T-helper 2 cell treated with Interferon-gamma antibody and Interleukin-4, amounts not matched to agents 100 ng/mL and 5 ng/mL, for 36 hours (primary cell): ENCODE data around the gene ILDR2. TPM values are rescaled to one million over a fixed set of nuclear protein-coding genes. Genes with fewer than 3 reads are reported as not detected.

Experiments
- intact Hi-C: fragments of 100-400 bp; cut with micrococcal nuclease; formaldehyde crosslinking; loops from one replicate; pipeline ENCODE4 v1.15.1; 2023
- total RNA-seq: library from RNA; stranded (reverse); gene quantifications from 2 replicates; pipeline ENCODE4 v1.2.3, GENCODE V29; 2022

Gene ILDR2
- total RNA-seq, 1 donor from 2014 or later = 8.5 TPM

DNA sequence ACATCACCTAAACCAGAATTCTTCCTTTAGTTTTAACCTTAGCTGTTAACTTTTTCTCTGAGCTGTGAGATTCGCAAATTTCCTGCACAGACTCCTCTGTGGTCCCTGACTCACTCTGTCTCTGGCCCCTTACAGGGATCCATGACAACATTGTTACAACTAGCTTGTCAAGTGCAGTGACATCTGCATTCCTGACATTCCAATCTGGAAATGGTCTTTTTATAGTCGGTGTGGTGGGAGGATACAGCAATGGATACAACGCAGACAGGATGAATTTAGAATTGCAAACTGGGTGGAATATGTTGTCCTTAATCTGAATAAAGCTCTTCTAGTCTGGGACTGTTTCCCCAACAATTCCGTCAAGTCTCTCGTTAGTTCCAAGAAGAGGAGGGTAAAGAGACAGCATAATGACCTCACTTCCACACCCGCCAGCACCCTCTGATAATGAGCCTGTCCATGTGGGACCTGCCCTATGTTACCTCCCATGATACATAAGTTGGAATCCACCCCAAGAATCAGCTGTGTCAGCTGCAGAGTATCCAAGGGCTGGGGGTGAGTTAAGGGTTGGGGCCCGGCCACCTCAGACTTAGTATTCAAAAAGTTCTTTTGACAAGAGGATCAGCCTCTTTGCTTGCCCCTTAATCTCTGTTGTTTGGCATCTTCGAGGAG is 49.4 kb downstream of the ILDR2 start:
- intact Hi-C loops = no loop called here

DNA sequence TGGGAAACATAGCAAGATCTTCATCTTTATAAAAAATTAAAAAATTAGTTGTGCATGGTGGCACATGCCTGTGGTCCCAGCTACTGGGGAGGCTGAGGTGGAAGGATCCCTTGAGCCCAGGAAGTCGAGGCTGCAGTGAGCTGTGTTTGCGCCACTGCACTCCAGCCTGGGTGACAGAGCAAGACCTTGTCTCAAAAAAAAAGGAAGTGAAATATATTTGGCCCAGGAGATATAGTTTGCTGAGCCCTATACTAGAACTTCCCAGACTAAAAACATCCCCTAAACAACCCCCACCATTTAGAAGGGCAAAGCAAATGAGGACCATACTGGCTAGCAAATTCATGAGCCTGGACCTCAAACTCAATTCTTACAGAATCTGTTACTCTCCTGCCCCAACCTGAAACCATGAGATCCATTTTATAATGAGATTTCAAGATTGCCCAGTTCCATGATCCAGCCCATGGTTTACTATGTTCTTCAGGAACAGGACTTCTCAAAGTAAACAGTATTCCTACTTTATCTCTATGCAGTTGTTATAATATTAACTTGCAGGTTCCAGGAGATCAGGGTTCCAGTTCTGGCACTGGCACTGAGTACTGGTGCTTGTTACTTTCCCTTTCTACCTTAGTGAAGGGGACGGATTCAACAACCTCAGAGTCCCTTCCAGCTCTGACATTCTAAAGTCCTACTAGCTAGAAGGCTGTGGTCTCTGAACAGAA is 50.4 kb downstream of the ILDR2 start:
- intact Hi-C loops = no loop called here

- intact Hi-C loops = no loop called here
Measured at GRCh38 chr1:166920561-166921475, 54.5 kb downstream of the ILDR2 start.

GRCh38 chr1:166918956-166919316 is 56.4 kb downstream of the ILDR2 start:
- intact Hi-C loops = loop anchor here (10.0 kb wide), 1 partner anchor 306 kb away; the partner anchor contains the start of gene POU2F1

- intact Hi-C loops = loop anchor here (10.0 kb wide), 1 partner anchor 306 kb away; the partner anchor contains the start of gene POU2F1
Measured at GRCh38 chr1:166918088-166918955, 57.0 kb downstream of the ILDR2 start.

- intact Hi-C loops = loop anchor here (10.0 kb wide), 1 partner anchor 309 kb away; the partner anchor contains the start of gene POU2F1
Measured at GRCh38 chr1:166915941-166916340, 59.4 kb downstream of the ILDR2 start.

- intact Hi-C loops = loop anchor here (10.0 kb wide), 1 partner anchor 310 kb away; the partner anchor contains the start of gene POU2F1
Measured at GRCh38 chr1:166915042-166915441, 60.3 kb downstream of the ILDR2 start.

GRCh38 chr1:166914111-166914510 is 61.2 kb downstream of the ILDR2 start:
- intact Hi-C loops = loop anchor here (5.0 to 10.0 kb wide), 2 partner anchors 208 to 311 kb away; partner anchors contain the start of gene POU2F1

- intact Hi-C loops = loop anchor here (2.0 to 10.0 kb wide), 4 partner anchors 35 to 313 kb away; partner anchors contain the start of genes POU2F1 and TADA1
Measured at GRCh38 chr1:166911624-166912023, 63.7 kb downstream of the ILDR2 start.

- intact Hi-C loops = loop anchor here (1.0 to 10.0 kb wide), 5 partner anchors 34 to 314 kb away; partner anchors contain the start of genes POU2F1 and TADA1
Measured at GRCh38 chr1:166910396-166910994, 64.8 kb downstream of the ILDR2 start.

DNA sequence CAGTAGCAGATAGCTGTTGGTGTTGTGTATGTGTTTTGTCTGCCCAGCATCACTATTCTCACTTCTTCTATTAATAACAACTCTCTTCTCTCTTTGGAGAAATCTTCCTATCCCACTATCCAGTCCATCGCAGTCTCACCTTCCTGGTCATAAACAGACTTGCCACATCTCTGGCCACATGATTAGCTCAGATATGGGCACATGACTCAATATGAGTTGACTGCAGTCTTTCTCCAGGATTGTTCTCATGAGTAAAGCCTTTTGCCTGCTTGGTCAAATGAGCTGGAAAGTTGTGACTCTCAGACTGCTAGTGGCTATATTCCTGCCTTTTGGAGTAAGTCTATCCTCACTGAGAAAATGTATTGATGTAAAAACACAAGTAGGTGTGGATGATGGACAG is 66.4 kb downstream of the ILDR2 start:
- intact Hi-C loops = no loop called here

GRCh38 chr1:166907763-166908162 is 67.6 kb downstream of the ILDR2 start:
- intact Hi-C loops = loop anchor here (2.0 kb wide), 1 partner anchor 23 kb away; no protein-coding TSS in a partner anchor

DNA sequence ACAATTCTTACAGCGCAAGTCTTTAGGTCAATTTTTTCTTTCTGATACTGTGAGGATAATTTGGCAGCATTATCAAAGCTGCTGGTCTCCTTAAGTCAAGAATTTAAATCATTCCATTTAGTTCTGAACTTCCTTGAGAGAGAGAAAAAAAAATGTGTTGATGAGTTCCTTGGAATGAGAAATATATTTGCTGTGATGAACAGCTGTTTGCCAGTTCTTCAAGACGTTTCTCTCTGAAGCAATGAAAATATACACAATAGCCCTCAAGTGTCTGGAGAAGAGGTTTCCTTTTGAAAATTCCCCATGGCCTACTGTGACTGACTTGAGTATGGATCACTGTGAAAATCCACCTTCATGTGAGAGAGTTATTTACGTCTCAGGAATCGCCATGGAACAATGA is 68.3 kb downstream of the ILDR2 start:
- intact Hi-C loops = loop anchor here (2.0 kb wide), 1 partner anchor 22 kb away; no protein-coding TSS in a partner anchor

DNA sequence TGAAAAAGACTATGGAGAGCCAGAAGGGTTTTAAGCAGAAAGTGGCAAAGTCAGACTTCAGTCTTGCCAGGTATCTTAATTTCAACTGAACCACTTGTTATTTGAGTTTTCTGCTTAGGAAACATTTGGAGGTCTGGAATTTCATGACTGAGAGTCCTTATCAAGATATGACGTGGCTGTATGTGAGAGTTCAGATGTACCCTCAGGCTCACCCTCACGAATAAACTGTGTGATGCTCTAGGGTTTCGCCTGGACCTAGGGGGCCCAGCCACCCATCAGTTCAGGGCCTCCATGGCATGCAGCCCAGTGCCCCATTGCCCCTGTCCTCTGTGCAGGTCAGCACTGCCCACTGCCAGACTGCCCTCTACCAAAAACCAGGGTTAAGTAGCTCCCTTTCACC is 68.7 kb downstream of the ILDR2 start:
- intact Hi-C loops = loop anchor here (2.0 kb wide), 1 partner anchor 22 kb away; no protein-coding TSS in a partner anchor

GRCh38 chr1:166905900-166906299 is 69.4 kb downstream of the ILDR2 start:
- intact Hi-C loops = loop anchor here (2.0 kb wide), 1 partner anchor 21 kb away; no protein-coding TSS in a partner anchor

DNA sequence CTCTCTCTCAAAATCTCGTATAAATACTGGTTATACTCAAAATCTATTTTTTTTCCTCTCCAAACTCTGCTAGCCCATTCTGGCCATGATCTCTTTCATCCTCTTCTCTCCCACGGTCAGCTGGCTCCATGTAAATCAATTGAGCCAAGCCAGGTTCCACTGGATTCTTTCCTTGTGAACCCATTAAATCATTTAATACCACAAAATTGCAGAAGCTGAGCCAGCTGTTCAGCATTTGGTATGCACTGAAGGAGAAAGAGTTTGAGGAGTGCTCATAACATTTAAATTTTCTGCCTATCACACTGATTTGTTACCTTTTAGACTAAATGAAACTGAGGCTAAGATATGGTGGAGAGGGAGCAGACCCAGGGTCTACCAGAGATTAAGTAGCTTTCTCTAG is 70.2 kb downstream of the ILDR2 start:
- intact Hi-C loops = no loop called here

- intact Hi-C loops = no loop called here
Measured at GRCh38 chr1:166903232-166903631, 72.1 kb downstream of the ILDR2 start.

DNA sequence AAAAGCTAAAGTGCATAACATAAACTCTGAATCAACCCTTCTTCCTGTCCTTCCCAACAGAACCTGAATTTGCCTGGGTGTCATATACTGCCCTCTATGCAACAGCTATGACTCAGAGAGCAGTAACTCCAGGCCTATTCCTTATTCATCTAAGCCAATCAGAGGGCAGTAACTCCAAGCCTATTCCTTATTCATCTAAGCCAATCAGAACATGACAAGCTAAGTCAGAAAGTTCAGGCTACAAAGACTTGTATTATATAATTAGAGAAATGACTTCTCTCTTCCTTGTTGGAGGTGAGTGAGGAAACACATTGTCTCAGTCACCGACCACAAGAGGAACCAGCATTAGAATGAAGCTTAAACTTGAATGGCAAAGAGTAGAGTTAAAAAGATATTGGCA is 73.1 kb downstream of the ILDR2 start:
- intact Hi-C loops = no loop called here

DNA sequence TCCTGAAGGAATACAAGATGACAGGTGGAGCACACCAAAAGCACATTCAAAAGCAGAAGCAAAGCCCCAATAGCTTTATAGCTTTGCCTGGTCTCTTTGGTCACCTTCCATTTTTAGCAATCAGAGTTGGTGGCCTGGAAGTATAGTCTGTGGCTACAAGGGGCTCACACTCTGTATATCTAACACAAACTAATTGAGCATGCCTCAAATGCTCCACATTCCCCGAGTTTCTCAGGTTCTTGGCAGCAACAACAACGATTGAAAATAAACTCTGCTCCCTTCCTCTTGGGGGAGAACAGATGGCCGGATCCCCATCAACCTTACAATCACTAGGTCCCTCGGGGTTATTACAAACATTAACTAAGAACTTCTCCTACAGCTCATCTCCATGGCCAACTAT is 74.4 kb downstream of the ILDR2 start:
- intact Hi-C loops = no loop called here

GRCh38 chr1:166899769-166900168 is 75.6 kb downstream of the ILDR2 start:
- intact Hi-C loops = no loop called here
